Measurements from ENCODE around the gene TAF11. TPM values are rescaled to one million over a fixed set of nuclear protein-coding genes. Genes with fewer than 3 reads are reported as not detected.

TAF11 gene
- total RNA-seq, 1 experiment from 2014 or later: 49.4 TPM

DNA sequence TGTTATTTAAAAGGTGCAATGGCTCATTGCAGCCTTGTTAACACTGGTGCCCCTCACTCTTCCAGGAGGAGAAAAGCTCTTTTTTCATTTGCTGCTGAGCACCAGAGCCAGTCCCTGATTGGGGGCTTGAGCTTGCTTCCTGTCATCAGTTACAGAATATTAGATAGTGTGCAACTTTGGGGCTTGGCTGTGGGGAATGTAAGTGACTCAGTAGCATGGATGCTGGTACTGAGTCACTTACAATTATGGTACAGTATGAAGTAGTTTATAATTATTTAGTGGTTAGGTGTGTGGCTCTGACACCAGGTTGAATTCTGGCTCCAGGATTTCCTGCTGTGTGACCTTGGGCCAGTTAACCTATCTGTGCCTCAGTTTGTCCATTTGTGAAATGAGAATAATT lies 38.8 kb upstream of the TAF11 start:
- no peak overlapping the region for H4K5ac ChIP-seq (ENCODE audit: insufficient read length, low read depth, low read length)
- Mint-ChIP-seq H3K4me3 (no peak overlapping the region), H3K27ac (no peak overlapping the region), H3K27me3 (ENCODE audit: low read depth) (peaks cover 11% of the 10 kb centered on the region), H3K36me3 (ENCODE audit: insufficient read depth in 1 of 3, low read depth in 3 of 3) (no peaks in the 10 kb centered on the region), H3K9me3 (no peaks in the 10 kb centered on the region), H3K4me1 (peaks cover 42 to 54% of the 10 kb centered on the region in 2 experiments)
- H2BK5ac ChIP-seq (ENCODE audit: insufficient read length, low read length): no peak overlapping the region
- no peaks in the 10 kb centered on the region for H3K23me2 ChIP-seq (ENCODE audit: insufficient read length, low read depth, low read length, poor library complexity, severe bottlenecking)
- H3K4me2 ChIP-seq (ENCODE audit: insufficient read depth, insufficient read length, low read length): no peak overlapping the region
- H3K79me1 ChIP-seq (ENCODE audit: insufficient read depth, low read depth, low read length, poor library complexity, severe bottlenecking): peaks cover 2% of the 10 kb centered on the region
- H3K18ac ChIP-seq (ENCODE audit: insufficient read length, low read depth, low read length): no peak overlapping the region
- no peak overlapping the region for H2BK20ac ChIP-seq (ENCODE audit: low read depth, low read length, poor library complexity, severe bottlenecking)
- H4K8ac ChIP-seq (replicated peaks; ENCODE audit: insufficient read length, low read depth, low read length): no peak overlapping the region
- TF ChIP-seq, protein P1, sequence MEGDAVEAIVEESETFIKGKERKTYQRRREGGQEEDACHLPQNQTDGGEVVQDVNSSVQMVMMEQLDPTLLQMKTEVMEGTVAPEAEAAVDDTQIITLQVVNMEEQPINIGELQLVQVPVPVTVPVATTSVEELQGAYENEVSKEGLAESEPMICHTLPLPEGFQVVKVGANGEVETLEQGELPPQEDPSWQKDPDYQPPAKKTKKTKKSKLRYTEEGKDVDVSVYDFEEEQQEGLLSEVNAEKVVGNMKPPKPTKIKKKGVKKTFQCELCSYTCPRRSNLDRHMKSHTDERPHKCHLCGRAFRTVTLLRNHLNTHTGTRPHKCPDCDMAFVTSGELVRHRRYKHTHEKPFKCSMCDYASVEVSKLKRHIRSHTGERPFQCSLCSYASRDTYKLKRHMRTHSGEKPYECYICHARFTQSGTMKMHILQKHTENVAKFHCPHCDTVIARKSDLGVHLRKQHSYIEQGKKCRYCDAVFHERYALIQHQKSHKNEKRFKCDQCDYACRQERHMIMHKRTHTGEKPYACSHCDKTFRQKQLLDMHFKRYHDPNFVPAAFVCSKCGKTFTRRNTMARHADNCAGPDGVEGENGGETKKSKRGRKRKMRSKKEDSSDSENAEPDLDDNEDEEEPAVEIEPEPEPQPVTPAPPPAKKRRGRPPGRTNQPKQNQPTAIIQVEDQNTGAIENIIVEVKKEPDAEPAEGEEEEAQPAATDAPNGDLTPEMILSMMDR (conservative IDR thresholded peaks at IDR 0.05): no peak
- no peak overlapping the region for H3K14ac ChIP-seq (ENCODE audit: insufficient read depth, low read length)
- H4K91ac ChIP-seq (ENCODE audit: insufficient read length, low read depth, low read length): no peak overlapping the region
- H2BK15ac ChIP-seq (ENCODE audit: low read depth, low read length): no peak overlapping the region
- no peaks in the 10 kb centered on the region for H3K27me3 ChIP-seq (ENCODE audit: insufficient read depth, low read length)
- DNase-seq: no peak
- no peak overlapping the region for H2AK5ac ChIP-seq (ENCODE audit: insufficient read length, low read length)
- no peak overlapping the region for H3K4ac ChIP-seq (ENCODE audit: low read depth, low read length)
- H3T11ph ChIP-seq (ENCODE audit: low read length): no peak overlapping the region
- H3K4me1 ChIP-seq (ENCODE audit: insufficient read depth, low read length): peaks cover 5% of the 10 kb centered on the region; the same call in 1 of the 2 replicates
- no peak overlapping the region for H3K56ac ChIP-seq (ENCODE audit: insufficient read length, low read depth, low read length)
- H3K79me2 ChIP-seq (ENCODE audit: insufficient read depth, low read length): no peaks in the 10 kb centered on the region
- H2BK120ac ChIP-seq (ENCODE audit: low read depth, low read length, poor library complexity, severe bottlenecking): no peak overlapping the region
- H2AFZ ChIP-seq (ENCODE audit: low read length): no peak overlapping the region
- no peaks in the 10 kb centered on the region for H4K20me1 ChIP-seq (ENCODE audit: control insufficient read depth, insufficient read depth, insufficient read length)
- H3K27ac ChIP-seq (ENCODE audit: insufficient read length, low read depth, low read length): no peak overlapping the region
- no peak overlapping the region for H3K9ac ChIP-seq (ENCODE audit: extremely low read depth, insufficient read length, low read length)
- no peak overlapping the region for H2BK12ac ChIP-seq (ENCODE audit: insufficient read length, low read depth, low read length)
- no peak overlapping the region for H3K23ac ChIP-seq (ENCODE audit: insufficient read length, low read depth, low read length)
- H3K9me3 ChIP-seq (ENCODE audit: control insufficient read depth, low read depth, low read length): no peaks in the 10 kb centered on the region
